GM18861 (cell line): ENCODE results near the gene HMGXB4.

ENCODE experiments used
- ATAC-seq: cut with Tn5 transposase; IDR thresholded peaks from one replicate; pipeline ENCODE4 v1.9.1; 2021; ENCODE audit not compliant: unreplicated experiment

The HMGXB4 gene

DNA sequence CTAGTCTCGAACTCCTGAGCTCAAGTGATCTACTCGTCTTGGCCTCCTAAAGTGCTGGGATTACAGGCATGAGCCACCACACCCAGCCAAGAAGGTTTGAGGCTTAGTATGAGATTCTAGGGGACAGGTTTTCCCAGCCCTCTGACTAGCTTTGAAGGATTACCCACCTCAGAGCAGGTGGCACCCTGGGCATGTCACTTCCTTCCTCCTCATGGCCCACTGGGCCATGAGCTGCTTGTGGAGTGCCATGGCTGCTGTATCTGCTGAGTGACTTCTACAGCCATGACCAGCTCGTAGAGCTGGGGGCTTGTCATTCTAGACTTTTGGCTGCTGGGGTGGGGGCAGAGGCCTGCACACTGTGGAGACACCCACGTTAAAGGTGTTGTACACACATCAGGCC lies 67.5 kb downstream of the HMGXB4 start:
- no peak for ATAC-seq

GRCh38 chr22:35325209-35325608 lies 67.9 kb downstream of the HMGXB4 start:
- ATAC-seq = no peak

DNA sequence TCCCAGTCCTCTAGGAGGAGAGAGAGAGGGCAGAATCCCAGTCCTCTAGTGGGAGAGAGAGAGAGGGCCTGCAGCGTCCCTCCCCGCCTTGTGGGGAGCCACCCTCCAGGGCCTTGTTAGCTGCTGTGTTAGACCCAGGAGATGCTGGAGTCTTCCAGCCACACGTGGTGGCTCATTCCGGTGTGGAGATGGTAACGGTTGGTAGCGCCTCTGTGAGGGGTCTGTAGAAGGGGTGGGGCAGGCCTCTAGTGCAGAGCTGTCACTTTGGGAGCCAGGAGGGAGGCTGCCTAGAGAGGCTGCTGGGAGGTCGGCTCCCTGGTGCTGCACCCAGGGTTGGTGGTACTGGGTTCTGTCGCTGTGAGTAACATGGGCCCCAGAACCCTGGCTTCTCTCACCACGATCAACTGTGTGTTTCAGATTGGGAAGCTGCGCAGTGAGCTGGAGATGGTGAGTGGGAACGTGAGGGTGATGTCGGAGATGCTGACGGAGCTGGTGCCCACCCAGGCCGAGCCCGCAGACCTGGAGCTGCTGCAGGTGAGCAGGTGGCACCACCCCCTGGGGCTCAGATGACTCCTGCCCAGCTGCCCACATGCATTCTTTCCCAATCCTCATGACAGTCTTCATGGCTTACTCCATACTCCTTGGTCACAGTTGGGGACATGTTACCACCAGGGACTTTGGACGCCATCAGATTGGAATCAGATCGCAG lies 69.7 kb downstream of the HMGXB4 start:
- no peak for ATAC-seq

GRCh38 chr22:35327690-35328471 lies 70.6 kb downstream of the HMGXB4 start:
- no peak for ATAC-seq

DNA sequence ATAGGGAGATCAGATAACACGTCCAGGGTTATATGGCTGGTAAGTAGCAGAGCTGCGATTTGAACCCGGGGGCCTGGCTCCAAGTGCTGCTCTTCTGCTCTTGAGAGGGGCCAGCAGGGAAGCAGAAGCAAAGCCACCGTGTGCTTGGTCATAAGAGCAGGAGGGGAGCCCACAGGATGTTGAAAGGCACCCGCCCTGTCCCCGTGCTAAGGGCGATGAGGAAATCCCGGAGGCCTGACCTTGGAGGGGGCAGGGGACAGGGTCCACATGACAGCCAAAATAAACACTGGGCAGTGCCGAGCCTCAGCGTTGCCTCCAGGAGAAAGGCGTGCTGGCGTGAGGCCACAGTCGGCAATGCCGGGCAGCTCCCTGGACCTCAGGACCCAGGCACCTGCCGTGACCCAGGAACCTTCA lies 71.2 kb downstream of the HMGXB4 start:
- no peak for ATAC-seq

DNA sequence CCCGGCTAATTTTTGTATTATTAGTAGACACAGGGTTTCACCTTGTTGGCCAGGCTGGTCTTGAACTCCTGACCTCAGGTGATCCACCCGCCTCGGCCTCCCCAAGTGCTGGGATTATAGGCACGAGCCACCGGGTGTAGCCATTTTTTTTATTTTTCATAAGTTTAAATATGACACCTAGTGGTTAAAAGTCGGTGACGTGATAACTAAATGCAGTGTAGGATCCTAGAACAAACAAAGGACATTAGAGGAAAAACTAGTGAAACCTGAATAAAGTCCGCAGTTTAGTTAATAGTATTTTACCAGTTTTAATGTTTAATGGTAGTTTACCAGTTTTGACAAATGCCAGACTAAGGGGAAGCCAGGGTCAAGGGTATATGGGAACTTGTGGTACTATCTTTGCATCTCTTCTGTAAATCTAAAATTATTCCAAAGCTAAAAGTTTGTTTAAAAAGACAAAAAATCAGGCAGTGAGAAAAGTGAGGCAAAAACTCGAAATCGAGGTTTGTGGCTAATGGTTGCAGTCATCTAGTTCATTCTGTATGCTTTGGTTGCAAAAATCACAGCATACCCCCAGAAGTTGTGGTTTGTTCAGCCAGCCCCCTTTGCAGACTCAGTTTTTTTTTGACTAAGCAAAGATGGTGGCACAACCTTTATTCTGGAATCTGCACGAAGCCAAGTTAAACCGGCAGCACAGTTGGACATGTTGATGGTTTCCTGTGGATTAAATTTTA lies 72.0 kb downstream of the HMGXB4 start:
- no peak for ATAC-seq

DNA sequence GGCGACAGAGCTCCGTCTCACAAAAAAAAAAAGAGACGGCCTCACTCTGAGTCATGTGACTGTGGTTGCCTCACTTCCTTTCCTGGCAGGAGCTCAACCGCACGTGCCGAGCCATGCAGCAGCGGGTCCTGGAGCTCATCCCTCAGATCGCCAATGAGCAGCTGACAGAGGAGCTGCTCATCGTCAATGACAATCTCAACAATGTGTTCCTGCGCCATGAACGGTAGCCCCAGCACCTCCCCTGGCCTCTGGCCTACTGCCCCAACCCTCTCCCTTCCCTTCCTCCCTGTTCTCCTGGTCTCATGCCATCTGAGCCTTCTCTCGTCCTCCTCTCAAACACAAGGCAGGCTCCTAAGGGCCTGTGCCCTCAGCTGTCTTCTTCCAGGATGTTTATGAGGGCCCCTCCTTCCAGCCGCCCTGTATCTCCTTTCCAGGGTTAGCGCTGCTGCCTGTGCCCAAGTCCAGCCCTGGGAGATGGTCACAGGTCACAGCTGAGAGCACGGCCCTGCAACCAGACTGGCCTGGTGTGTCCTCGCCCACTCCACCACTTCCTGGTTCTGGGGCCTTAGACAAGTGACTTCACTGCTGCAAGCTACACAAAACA lies 73.1 kb downstream of the HMGXB4 start:
- no peak for ATAC-seq

DNA sequence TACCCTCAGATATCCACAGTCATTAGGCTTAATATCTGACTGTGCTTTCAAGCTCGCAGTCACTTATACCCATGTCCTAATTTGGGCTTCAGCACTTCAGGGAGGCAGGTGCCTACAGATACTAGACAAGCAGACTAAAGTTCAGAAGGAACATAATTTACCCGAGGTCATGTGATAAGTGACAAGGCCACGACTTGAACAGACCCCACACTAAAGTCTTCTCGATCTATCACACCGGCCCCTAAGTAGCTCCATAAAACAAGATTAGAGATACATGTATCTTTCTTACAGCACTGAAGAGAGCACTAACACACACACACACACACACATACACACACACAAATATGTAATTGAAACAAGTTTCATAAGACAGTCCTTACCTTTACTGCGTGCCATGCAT lies 75.0 kb downstream of the HMGXB4 start:
- no peak for ATAC-seq

GRCh38 chr22:35333220-35333619 lies 75.9 kb downstream of the HMGXB4 start:
- no peak for ATAC-seq

- no peak for ATAC-seq
Observed at GRCh38 chr22:35334004-35334403, 76.7 kb downstream of the HMGXB4 start.

DNA sequence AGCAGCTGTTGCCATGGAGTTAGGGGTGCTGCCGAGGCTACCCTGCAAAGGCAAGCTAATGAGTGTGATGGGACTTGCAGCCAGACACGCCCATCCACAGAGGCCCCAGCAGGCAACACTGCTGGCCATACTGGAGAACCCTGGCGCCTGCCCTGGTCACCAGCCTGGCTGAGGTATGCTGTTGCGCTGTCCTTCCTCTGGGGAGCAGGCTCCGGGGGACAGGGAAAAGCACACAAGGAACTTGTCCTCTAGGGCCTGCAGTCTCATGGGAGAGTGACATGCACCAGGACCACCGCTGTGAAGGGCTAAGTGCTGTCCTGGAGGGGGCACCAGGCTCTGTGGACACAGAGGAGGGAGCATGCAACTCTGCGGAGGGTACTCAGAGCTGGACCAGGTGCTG lies 78.2 kb downstream of the HMGXB4 start:
- ATAC-seq = no peak

- ATAC-seq = no peak
Observed at GRCh38 chr22:35335936-35336781, 78.9 kb downstream of the HMGXB4 start.

- no peak for ATAC-seq
Observed at GRCh38 chr22:35337932-35338331, 80.6 kb downstream of the HMGXB4 start.

GRCh38 chr22:35341090-35341874 lies 84.0 kb downstream of the HMGXB4 start:
- ATAC-seq = no peak

- ATAC-seq = no peak
Observed at GRCh38 chr22:35342390-35342789, 85.1 kb downstream of the HMGXB4 start.

DNA sequence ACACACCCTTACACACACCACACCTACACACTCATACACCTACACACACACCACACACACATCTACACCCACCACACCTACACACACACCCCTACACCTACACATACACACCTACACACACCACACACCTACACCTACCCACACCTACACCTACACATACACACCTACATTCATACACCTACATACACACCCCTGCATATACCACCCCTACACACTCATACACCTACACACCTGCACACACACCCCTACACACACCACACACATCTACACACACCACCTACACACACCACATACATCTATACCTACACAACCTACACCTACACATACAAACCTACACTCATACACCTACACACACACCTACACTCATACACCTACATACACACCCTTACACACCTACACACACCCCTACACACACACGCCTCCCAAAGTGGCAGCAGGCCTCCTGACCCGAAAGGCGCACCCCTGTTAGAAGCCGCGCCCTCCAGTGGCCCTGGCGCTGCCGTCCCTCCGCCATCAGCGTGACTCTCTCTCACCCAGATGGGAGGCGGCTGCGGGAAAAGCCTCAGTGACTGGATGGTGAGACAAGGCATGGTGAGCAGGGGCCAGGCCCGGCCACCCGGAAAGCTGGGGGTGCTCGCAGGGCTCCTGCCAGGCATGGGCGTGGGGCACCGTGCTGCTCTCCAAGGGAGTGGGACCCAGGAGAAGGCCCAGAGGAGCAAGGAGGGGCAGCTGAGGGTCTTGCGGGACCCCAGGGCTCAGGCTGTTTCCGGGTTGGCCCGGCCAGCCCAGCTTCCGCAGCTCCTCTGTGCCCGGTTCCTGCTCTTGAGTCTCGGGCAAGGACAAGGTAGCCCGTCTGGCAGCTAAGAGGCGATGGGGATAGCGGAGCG lies 86.6 kb downstream of the HMGXB4 start:
- ATAC-seq = no peak

DNA sequence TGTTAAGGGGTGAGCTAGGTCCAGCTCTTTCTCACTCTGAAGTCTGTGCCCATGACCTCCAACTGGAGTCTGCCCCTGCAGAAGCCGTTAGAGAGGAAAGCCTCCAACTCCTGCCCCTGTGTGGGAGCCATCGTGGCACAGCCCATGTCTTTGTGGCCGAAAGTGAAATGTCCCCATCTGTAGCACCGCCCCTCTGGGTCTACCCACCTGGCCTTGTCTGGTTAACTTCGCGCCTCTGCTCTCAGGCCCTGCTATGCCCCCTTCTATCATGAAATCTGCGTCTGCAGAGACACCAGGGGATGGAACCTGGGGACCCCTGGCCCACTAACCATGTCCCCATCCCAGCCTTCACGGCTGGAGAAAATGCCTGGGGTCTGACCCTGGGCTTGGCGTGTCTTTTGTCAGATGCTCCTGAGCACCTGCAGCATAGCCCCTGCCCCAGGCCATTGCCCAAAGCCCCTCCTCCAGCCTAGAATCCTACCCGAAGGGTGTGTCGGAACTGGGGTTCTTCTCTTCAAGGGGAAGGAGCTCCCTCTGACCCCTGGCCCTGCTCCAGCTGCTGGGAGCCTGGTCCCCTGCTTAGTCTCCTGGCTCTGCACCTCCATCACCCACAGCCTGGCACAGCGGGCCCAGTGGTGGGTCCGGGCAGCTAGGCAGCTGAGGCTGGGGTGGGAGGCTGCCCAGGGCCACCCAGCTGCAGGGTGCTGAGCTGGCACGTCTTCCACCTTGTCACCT lies 87.8 kb downstream of the HMGXB4 start:
- ATAC-seq = no peak
